Natural killer cell (primary cell): ENCODE data around the gene SLC8A1. TPM values are rescaled to one million over a fixed set of nuclear protein-coding genes. Genes with fewer than 3 reads are reported as not detected.

Experiments
- ATAC-seq, 3 donors: fragments of 150-1000 bp in 2 of 3; fragments of 200-7000 bp in 1 of 3; cut with Tn5 transposase; 1 replicate in 1 of 3; 2 replicates in 2 of 3; pipeline ENCODE4 v1.10.0; 2021; ENCODE audit warnings: mild to moderate bottlenecking in 2 of 3, moderate library complexity in 2 of 3
- DNase-seq, 2 donors: peaks; one replicate each; pipeline versions ENCODE4 v3.0.0 to v3.0.0-alpha.2; 2013 to 2021; ENCODE audit warnings: mixed read lengths in 1 of 2
- H3K27ac ChIP-seq: one replicate; pipeline ENCODE4 v1.5.1; 2013; ENCODE audit warnings: mild to moderate bottlenecking, low read length
- H3K27me3 ChIP-seq: one replicate; pipeline ENCODE4 v1.6.1; 2013; ENCODE audit warnings: low read length; ENCODE audit not compliant: control insufficient read depth, insufficient read depth
- H3K36me3 ChIP-seq: one replicate; pipeline ENCODE4 v1.6.1; 2013; ENCODE audit warnings: low read length; ENCODE audit not compliant: control insufficient read depth, insufficient read depth
- H3K4me1 ChIP-seq: one replicate; pipeline ENCODE4 v1.6.1; 2013; ENCODE audit warnings: low read length; ENCODE audit not compliant: control insufficient read depth, insufficient read depth
- H3K4me3 ChIP-seq: one replicate; pipeline ENCODE4 v1.5.1; 2013; ENCODE audit warnings: low read length
- H3K9me3 ChIP-seq: one replicate; pipeline ENCODE4 v1.6.1; 2013; ENCODE audit warnings: low read length; ENCODE audit not compliant: control insufficient read depth, insufficient read depth
- H3K27ac Mint-ChIP-seq, 2 donors: one replicate each; pipeline ENCODE4 v1.8.0; 2022; ENCODE audit warnings: mild to moderate bottlenecking in 2 of 2, mixed read lengths in 2 of 2, moderate library complexity in 1 of 2
- H3K27me3 Mint-ChIP-seq, 2 donors: one replicate each; pipeline ENCODE4 v1.8.0; 2022; ENCODE audit warnings: low read depth in 2 of 2, mixed read lengths in 2 of 2
- H3K36me3 Mint-ChIP-seq: one replicate; pipeline ENCODE4 v1.8.0; 2022; ENCODE audit warnings: mixed read lengths
- H3K4me1 Mint-ChIP-seq, 2 donors: one replicate each; pipeline ENCODE4 v1.8.0; 2022; ENCODE audit warnings: mixed read lengths in 2 of 2
- H3K4me3 Mint-ChIP-seq: one replicate; pipeline ENCODE4 v1.8.0; 2022; ENCODE audit warnings: mild to moderate bottlenecking, moderate library complexity, mixed read lengths
- H3K9me3 Mint-ChIP-seq, 2 donors: one replicate each; pipeline ENCODE4 v1.8.0; 2022; ENCODE audit warnings: mixed read lengths in 2 of 2
- WGBS: methylation state at CpG from one replicate; pipeline ENCODE4 v1.1.7; 2013; ENCODE audit warnings: missing lambda C conversion rate; ENCODE audit not compliant: insufficient coverage; 5-methylcytosine and 5-hydroxymethylcytosine counted together
- intact Hi-C: fragments of 100-400 bp; cut with micrococcal nuclease; formaldehyde crosslinking; loops from one replicate; pipeline ENCODE4 v1.14.2; 2022
- total RNA-seq, 4 donors: library from RNA; stranded (reverse); fragments of 120-200 nt in 1 of 4; gene quantifications; one replicate each; pipeline versions ENCODE4 v1.2.3 to v1.2.4, GENCODE V29; 2013 to 2022
- TF ChIP-seq, protein P1 (sequence below): fragments of 200-600 bp; IDR thresholded peaks from one replicate; pipeline ENCODE4 v1.8.0; 2022; ENCODE audit warnings: antibody characterized with exemption

Gene SLC8A1
- total RNA-seq, 3 donors from 2014 or later (not counting 1 experiment from before 2014, with no cell fraction given) = 1.4 to 4.7 (median 3.6) TPM

DNA sequence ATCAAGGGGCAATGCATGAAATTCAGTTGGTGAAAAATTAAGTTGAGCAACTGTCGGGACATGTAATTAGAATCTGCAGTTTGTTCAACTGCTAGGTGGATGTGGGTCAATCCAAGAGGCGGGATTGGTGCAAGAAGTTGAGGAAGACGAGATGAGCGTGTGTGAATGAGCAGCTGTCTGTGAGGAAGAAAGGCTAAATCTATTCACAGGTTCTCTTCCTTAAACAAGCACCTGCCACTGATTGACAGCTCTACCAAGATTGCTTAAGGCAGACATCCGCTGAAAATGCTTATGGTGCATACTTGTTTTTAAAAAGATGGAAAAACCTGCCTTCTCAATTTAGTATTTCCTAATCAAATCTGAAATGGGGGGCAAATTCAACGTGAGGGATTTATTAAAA is 349.4 kb downstream of the SLC8A1 start:
- no peaks in the 10 kb centered on the region for H3K36me3 Mint-ChIP-seq
- Histone ChIP-seq H3K36me3 (no peaks in the 10 kb centered on the region), H3K9me3 (no peaks in the 10 kb centered on the region), H3K27me3 (no peaks in the 10 kb centered on the region), H3K27ac (no peak overlapping the region), H3K4me3 (no peak overlapping the region), H3K4me1 (no peaks in the 10 kb centered on the region)
- ATAC-seq (no peak), DNase-seq (no peak)
- peaks cover 0 to 4% of the 10 kb centered on the region in 2 donors for H3K9me3 Mint-ChIP-seq
- WGBS = 89% methylated on average over 4 of the region's 6 CpGs
- no peak overlapping the region for H3K4me3 Mint-ChIP-seq
- H3K27ac Mint-ChIP-seq = no peak overlapping the region
- H3K27me3 Mint-ChIP-seq = no peaks in the 10 kb centered on the region
- H3K4me1 Mint-ChIP-seq = no peaks in the 10 kb centered on the region
- TF ChIP-seq, protein P1, sequence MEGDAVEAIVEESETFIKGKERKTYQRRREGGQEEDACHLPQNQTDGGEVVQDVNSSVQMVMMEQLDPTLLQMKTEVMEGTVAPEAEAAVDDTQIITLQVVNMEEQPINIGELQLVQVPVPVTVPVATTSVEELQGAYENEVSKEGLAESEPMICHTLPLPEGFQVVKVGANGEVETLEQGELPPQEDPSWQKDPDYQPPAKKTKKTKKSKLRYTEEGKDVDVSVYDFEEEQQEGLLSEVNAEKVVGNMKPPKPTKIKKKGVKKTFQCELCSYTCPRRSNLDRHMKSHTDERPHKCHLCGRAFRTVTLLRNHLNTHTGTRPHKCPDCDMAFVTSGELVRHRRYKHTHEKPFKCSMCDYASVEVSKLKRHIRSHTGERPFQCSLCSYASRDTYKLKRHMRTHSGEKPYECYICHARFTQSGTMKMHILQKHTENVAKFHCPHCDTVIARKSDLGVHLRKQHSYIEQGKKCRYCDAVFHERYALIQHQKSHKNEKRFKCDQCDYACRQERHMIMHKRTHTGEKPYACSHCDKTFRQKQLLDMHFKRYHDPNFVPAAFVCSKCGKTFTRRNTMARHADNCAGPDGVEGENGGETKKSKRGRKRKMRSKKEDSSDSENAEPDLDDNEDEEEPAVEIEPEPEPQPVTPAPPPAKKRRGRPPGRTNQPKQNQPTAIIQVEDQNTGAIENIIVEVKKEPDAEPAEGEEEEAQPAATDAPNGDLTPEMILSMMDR = no peak
- intact Hi-C loops = no loop called here

DNA sequence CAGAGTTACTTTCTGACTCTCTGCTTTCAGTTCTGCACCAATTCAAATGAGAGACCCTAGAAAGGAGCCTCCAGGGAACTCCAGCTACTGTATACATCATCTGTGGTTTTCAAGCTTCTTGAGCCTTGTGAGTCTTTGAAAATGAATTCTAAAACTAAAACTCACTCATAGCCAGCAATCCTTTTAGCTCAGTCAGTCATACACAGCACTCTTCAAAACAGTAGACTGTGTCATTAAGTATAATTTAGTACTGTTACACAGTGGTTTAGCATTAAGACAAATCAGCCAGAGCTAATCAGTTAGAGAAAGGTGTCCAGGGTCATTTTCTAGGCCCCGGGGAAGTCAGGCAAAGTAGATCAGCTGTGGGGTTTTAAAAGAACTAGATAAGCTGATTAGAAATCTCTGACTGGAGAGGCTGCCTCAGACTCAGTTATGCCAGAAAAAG is 350.7 kb downstream of the SLC8A1 start:
- Histone ChIP-seq H3K36me3 (no peaks in the 10 kb centered on the region), H3K27ac (no peak overlapping the region), H3K4me3 (no peak overlapping the region), H3K4me1 (no peaks in the 10 kb centered on the region), H3K9me3 (no peaks in the 10 kb centered on the region), H3K27me3 (no peaks in the 10 kb centered on the region)
- WGBS = 43% methylated on average over 1 of the region's 1 CpG
- no peak for DNase-seq
- TF ChIP-seq, protein P1 = no peak
- Mint-ChIP-seq H3K27ac (no peak overlapping the region), H3K4me1 (no peaks in the 10 kb centered on the region), H3K27me3 (no peaks in the 10 kb centered on the region), H3K4me3 (no peak overlapping the region), H3K36me3 (no peaks in the 10 kb centered on the region), H3K9me3 (peaks cover 0 to 4% of the 10 kb centered on the region in 2 donors)
- ATAC-seq = no peak
- intact Hi-C loops = no loop called here

DNA sequence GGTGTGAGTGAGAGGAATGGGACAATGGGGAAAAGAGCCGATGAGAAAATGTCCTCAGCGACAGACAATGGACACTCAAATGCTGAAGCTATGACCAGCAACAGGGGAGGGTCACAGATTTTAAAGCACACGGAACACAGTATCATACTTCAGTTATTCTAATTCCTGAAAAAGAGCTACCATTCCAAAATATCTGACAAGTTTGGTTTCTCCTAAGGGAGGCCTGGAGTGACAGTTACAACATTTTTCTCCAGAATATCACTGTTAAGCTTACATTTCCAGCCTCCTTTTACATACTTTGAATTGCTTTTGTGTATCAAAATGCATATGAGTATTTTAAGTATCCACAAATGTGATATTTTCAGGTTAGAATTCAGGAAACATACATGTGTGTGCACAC is 351.2 kb downstream of the SLC8A1 start:
- 100% methylated on average over 3 of the region's 3 CpGs for WGBS
- Histone ChIP-seq H3K27me3 (no peaks in the 10 kb centered on the region), H3K36me3 (no peaks in the 10 kb centered on the region), H3K4me3 (no peak overlapping the region), H3K9me3 (no peaks in the 10 kb centered on the region), H3K4me1 (no peaks in the 10 kb centered on the region), H3K27ac (no peak overlapping the region)
- no peak overlapping the region for H3K4me3 Mint-ChIP-seq
- H3K9me3 Mint-ChIP-seq = peaks cover 0 to 4% of the 10 kb centered on the region in 2 donors
- H3K36me3 Mint-ChIP-seq = no peaks in the 10 kb centered on the region
- no peak for ATAC-seq
- no peak for DNase-seq
- H3K27ac Mint-ChIP-seq = no peak overlapping the region
- intact Hi-C loops = no loop called here
- H3K4me1 Mint-ChIP-seq = no peaks in the 10 kb centered on the region
- H3K27me3 Mint-ChIP-seq = no peaks in the 10 kb centered on the region
- TF ChIP-seq, protein P1 = no peak

- Mint-ChIP-seq H3K27me3 (no peaks in the 10 kb centered on the region), H3K9me3 (no peaks in the 10 kb centered on the region), H3K4me1 (no peaks in the 10 kb centered on the region), H3K4me3 (no peak overlapping the region), H3K27ac (no peak overlapping the region), H3K36me3 (no peaks in the 10 kb centered on the region)
- ATAC-seq (no peak), DNase-seq (no peak)
- Histone ChIP-seq H3K4me1 (no peaks in the 10 kb centered on the region), H3K27ac (no peak overlapping the region), H3K27me3 (no peaks in the 10 kb centered on the region), H3K36me3 (no peaks in the 10 kb centered on the region), H3K4me3 (no peak overlapping the region), H3K9me3 (no peaks in the 10 kb centered on the region)
- TF ChIP-seq, protein P1 = no peak
- intact Hi-C loops = no loop called here
- 92% methylated on average over 4 of the region's 9 CpGs for WGBS
These were observed 353.0 kb downstream of the SLC8A1 start for GRCh38 chr2:40098786-40099470.
